HEK293 (cell line): Measurements from ENCODE around the gene PPP1R18.

ENCODE experiments used
- CTCF ChIA-PET: fragments of 350-600 bp; formaldehyde crosslinking; extraction: SDS; loops from one replicate; lab custom pipeline; 2021; ENCODE audit warnings: antibody characterized with exemption; lab: Yijun Ruan, JAX
- POLR2A ChIA-PET: fragments of 300-600 bp; formaldehyde crosslinking; extraction: SDS; loops from one replicate; lab custom pipeline; 2020; ENCODE audit warnings: antibody characterized with exemption, inconsistent platforms; lab: Yijun Ruan, JAX
- H3K27ac ChIP-seq: fragments of 200-500 bp; sonication (Bioruptor generic); 2 replicates; pipeline ENCODE4 v1.5.1; 2014; ENCODE audit warnings: low read depth, low read length, control low read depth, inconsistent platforms; ENCODE audit errors: extremely low read depth
- H3K36me3 ChIP-seq, 2 experiments: fragments of 200-500 bp in 1 of 2; sonication (Bioruptor generic) in 1 of 2; 1 replicate in 1 of 2; 2 replicates in 1 of 2; pipeline ENCODE4 v1.5.1; 2014 to 2017; ENCODE audit warnings: inconsistent platforms in 2 of 2, low read length in 2 of 2; ENCODE audit not compliant: control insufficient read depth in 2 of 2, insufficient read depth in 1 of 2
- H3K4me1 ChIP-seq: fragments of 200-500 bp; sonication (Bioruptor generic); 2 replicates; pipeline ENCODE4 v1.5.1; 2014; ENCODE audit warnings: mild to moderate bottlenecking, low read length, inconsistent platforms; ENCODE audit not compliant: control insufficient read depth, insufficient read depth
- H3K4me3 ChIP-seq: 2 replicates; pipeline ENCODE4 v1.5.1; 2011; ENCODE audit warnings: low read depth, mild to moderate bottlenecking, control low read depth, low read length, moderate library complexity
- H3K9me3 ChIP-seq: fragments of 200-500 bp; sonication (Bioruptor generic); 2 replicates; pipeline ENCODE4 v1.5.1; 2014; ENCODE audit warnings: low read depth, low read length, inconsistent platforms; ENCODE audit not compliant: control insufficient read depth, insufficient read depth
- GLI2 ChIP-seq: fragments of 450-650 bp; formaldehyde crosslinking; IDR thresholded peaks from 2 replicates; pipeline ENCODE4; 2017; ENCODE audit warnings: missing biosample characterization, missing genetic modification characterization, low read depth, borderline replicate concordance
- GLIS2 ChIP-seq: fragments of 450-650 bp; formaldehyde crosslinking; IDR thresholded peaks from 2 replicates; pipeline ENCODE4 v1.5.1; 2016; ENCODE audit warnings: missing biosample characterization, missing genetic modification characterization
- HOXA7 ChIP-seq: sonication (generic); formaldehyde crosslinking; IDR thresholded peaks from 2 replicates; pipeline ENCODE4 v1.8.1; 2022; ENCODE audit warnings: missing genetic modification reagents, borderline replicate concordance
- HOXD13 ChIP-seq: sonication (generic); formaldehyde crosslinking; IDR thresholded peaks from 2 replicates; pipeline ENCODE4 v1.8.0; 2022; ENCODE audit warnings: missing genetic modification reagents, borderline replicate concordance
- ZBTB21 ChIP-seq: fragments of 450-650 bp; formaldehyde crosslinking; IDR thresholded peaks from 2 replicates; pipeline ENCODE4 v1.5.1; 2017; ENCODE audit warnings: missing biosample characterization, missing genetic modification characterization
- ZBTB44 ChIP-seq: fragments of 450-650 bp; IDR thresholded peaks from 2 replicates; pipeline ENCODE4 v1.5.1; 2018; ENCODE audit warnings: missing biosample characterization, mild to moderate bottlenecking, missing genetic modification characterization
- ZNF10 ChIP-seq: fragments of 450-650 bp; formaldehyde crosslinking; IDR thresholded peaks from 2 replicates; pipeline ENCODE4 v1.5.1; 2017; ENCODE audit warnings: missing biosample characterization, missing genetic modification characterization
- ZNF121 ChIP-seq: fragments of 450-650 bp; formaldehyde crosslinking; IDR thresholded peaks from 2 replicates; pipeline ENCODE4 v1.5.1; 2016; ENCODE audit warnings: missing biosample characterization, missing genetic modification characterization
- ZNF133 ChIP-seq: fragments of 450-650 bp; formaldehyde crosslinking; IDR thresholded peaks from 2 replicates; pipeline ENCODE4 v1.5.1; 2016; ENCODE audit warnings: missing biosample characterization, missing genetic modification characterization
- ZNF19 ChIP-seq: fragments of 450-650 bp; formaldehyde crosslinking; IDR thresholded peaks from 2 replicates; pipeline ENCODE4; 2016; ENCODE audit warnings: missing biosample characterization, missing genetic modification characterization, low read depth
- ZNF2 ChIP-seq: fragments of 450-650 bp; formaldehyde crosslinking; IDR thresholded peaks from 2 replicates; pipeline ENCODE4 v1.5.1; 2016; ENCODE audit warnings: missing biosample characterization, missing genetic modification characterization
- ZNF202 ChIP-seq: fragments of 450-650 bp; formaldehyde crosslinking; IDR thresholded peaks from 2 replicates; pipeline ENCODE4 v1.5.1; 2016; ENCODE audit warnings: missing biosample characterization, missing genetic modification characterization, borderline replicate concordance
- ZNF292 ChIP-seq: fragments of 450-650 bp; formaldehyde crosslinking; IDR thresholded peaks from 2 replicates; pipeline ENCODE4 v1.5.1; 2016; ENCODE audit warnings: low read depth, missing biosample characterization, missing genetic modification characterization, borderline replicate concordance
- ZNF311 ChIP-seq: fragments of 450-650 bp; formaldehyde crosslinking; IDR thresholded peaks from 2 replicates; pipeline ENCODE4 v1.5.1; 2017; ENCODE audit warnings: missing biosample characterization, missing genetic modification characterization, borderline replicate concordance
- ZNF341 ChIP-seq: fragments of 450-650 bp; formaldehyde crosslinking; IDR thresholded peaks from 2 replicates; pipeline ENCODE4; 2016; ENCODE audit warnings: low read depth, missing biosample characterization, missing genetic modification characterization
- ZNF488 ChIP-seq: fragments of 450-650 bp; formaldehyde crosslinking; IDR thresholded peaks from 2 replicates; pipeline ENCODE4 v1.5.1; 2016; ENCODE audit warnings: missing biosample characterization, missing genetic modification characterization
- ZNF548 ChIP-seq: fragments of 450-650 bp; formaldehyde crosslinking; IDR thresholded peaks from 2 replicates; pipeline ENCODE4 v1.5.1; 2016; ENCODE audit warnings: missing biosample characterization, missing genetic modification characterization
- ZNF560 ChIP-seq: fragments of 450-650 bp; formaldehyde crosslinking; IDR thresholded peaks from 2 replicates; pipeline ENCODE4 v1.5.1; 2017; ENCODE audit warnings: missing biosample characterization, missing genetic modification characterization, borderline replicate concordance
- ZNF561 ChIP-seq: fragments of 450-650 bp; IDR thresholded peaks from 2 replicates; pipeline ENCODE4 v1.5.1; 2018; ENCODE audit warnings: missing biosample characterization, missing genetic modification characterization, borderline replicate concordance
- ZNF585B ChIP-seq: fragments of 450-650 bp; formaldehyde crosslinking; IDR thresholded peaks from 2 replicates; pipeline ENCODE4 v1.5.1; 2016; ENCODE audit warnings: missing biosample characterization, missing genetic modification characterization
- ZNF621 ChIP-seq: fragments of 450-650 bp; formaldehyde crosslinking; IDR thresholded peaks from 2 replicates; pipeline ENCODE4 v1.5.1; 2017; ENCODE audit warnings: missing biosample characterization, missing genetic modification characterization
- ZNF747 ChIP-seq: fragments of 450-650 bp; formaldehyde crosslinking; IDR thresholded peaks from 2 replicates; pipeline ENCODE4 v1.5.1; 2016; ENCODE audit warnings: missing biosample characterization, missing genetic modification characterization
- ZNF768 ChIP-seq: fragments of 450-650 bp; formaldehyde crosslinking; IDR thresholded peaks from 2 replicates; pipeline ENCODE4 v1.5.1; 2018; ENCODE audit warnings: missing biosample characterization, mild to moderate bottlenecking, missing genetic modification characterization
- ZNF777 ChIP-seq: fragments of 450-650 bp; formaldehyde crosslinking; IDR thresholded peaks from 2 replicates; pipeline ENCODE4 v1.5.1; 2017; ENCODE audit warnings: missing biosample characterization, missing genetic modification characterization, borderline replicate concordance
- ZNF792 ChIP-seq: fragments of 450-650 bp; formaldehyde crosslinking; IDR thresholded peaks from 2 replicates; pipeline ENCODE4 v1.5.1; 2016; ENCODE audit warnings: missing biosample characterization, missing genetic modification characterization
- ZSCAN5A ChIP-seq: fragments of 450-650 bp; formaldehyde crosslinking; IDR thresholded peaks from 2 replicates; pipeline ENCODE4 v1.5.1; 2016; ENCODE audit warnings: missing biosample characterization, missing genetic modification characterization
- TF ChIP-seq, protein P1 (sequence below): fragments of 450-650 bp; formaldehyde crosslinking; IDR thresholded peaks from 2 replicates; pipeline ENCODE4 v1.5.1; 2016; ENCODE audit warnings: missing biosample characterization, missing genetic modification characterization
- TF ChIP-seq, protein P2 (sequence below): fragments of 450-650 bp; formaldehyde crosslinking; IDR thresholded peaks from 2 replicates; pipeline ENCODE4; 2016; ENCODE audit warnings: missing biosample characterization, missing genetic modification characterization
- TF ChIP-seq, protein P3 (sequence below): fragments of 450-650 bp; formaldehyde crosslinking; IDR thresholded peaks from 2 replicates; pipeline ENCODE4 v1.5.1; 2016; ENCODE audit warnings: missing biosample characterization, missing genetic modification characterization

The PPP1R18 gene

GRCh38 chr6:30722280-30723112, 36.1 kb upstream of the PPP1R18 start:
- POLR2A ChIA-PET: interaction anchor here (0.6 to 10.1 kb wide), 18 partner anchors 8 to 125 kb away, joined by 3 to 235 read pairs (median 7); partner anchors contain the start of genes DHX16, FLOT1 and NRM
- peak overlapping the region; percentile 87 for H3K4me3 ChIP-seq
- no peaks in the 10 kb centered on the region for H3K9me3 ChIP-seq
- CTCF ChIA-PET: interaction anchor here (0.5 to 18.7 kb wide), 59 partner anchors 9 to 365 kb away, joined by 3 to 692 read pairs (median 4); partner anchors contain the start of genes DHX16, MRPS18B, NRM and PPP1R10
- peaks cover 6% of the 10 kb centered on the region for H3K4me1 ChIP-seq
- H3K27ac ChIP-seq: peak overlapping the region; percentile 93
- H3K36me3 ChIP-seq: peaks cover 15 to 49% of the 10 kb centered on the region in 2 experiments
- TF ChIP-seq ZNF585B (no peak), HOXA7 (CRISPR knock-in tag) (no peak), ZNF311 (tag by site-specific recombination) (no peak), ZNF341 (tag by site-specific recombination) (no peak), ZNF121 (tag by site-specific recombination) (no peak), GLI2 (tag by site-specific recombination) (no peak), ZNF202 (tag by site-specific recombination) (no peak), ZNF10 (tag by site-specific recombination) (peak; percentile 14; the same call in 1 of the 2 replicates), ZNF133 (tag by site-specific recombination) (no peak), GLIS2 (tag by site-specific recombination) (peak; percentile 69), ZNF792 (tag by site-specific recombination) (no peak), ZNF777 (tag by site-specific recombination) (no peak), ZNF560 (no peak), ZBTB21 (tag by site-specific recombination) (no peak), HOXD13 (no peak), ZNF2 (tag by site-specific recombination) (0 out of 2 replicates have a peak, but pooled peaks have one; percentile 45), ZNF548 (tag by site-specific recombination) (no peak), ZNF768 (tag by site-specific recombination) (no peak), ZBTB44 (tag by site-specific recombination) (no peak), ZNF561 (tag by site-specific recombination) (peak; percentile 70; the same call in 1 of the 2 replicates), ZNF292 (tag by site-specific recombination) (no peak), ZSCAN5A (tag by site-specific recombination) (no peak), ZNF621 (no peak), ZNF747 (tag by site-specific recombination) (no peak), ZNF488 (tag by site-specific recombination) (no peak), ZNF19 (tag by site-specific recombination) (no peak)
- TF ChIP-seq, protein P1, sequence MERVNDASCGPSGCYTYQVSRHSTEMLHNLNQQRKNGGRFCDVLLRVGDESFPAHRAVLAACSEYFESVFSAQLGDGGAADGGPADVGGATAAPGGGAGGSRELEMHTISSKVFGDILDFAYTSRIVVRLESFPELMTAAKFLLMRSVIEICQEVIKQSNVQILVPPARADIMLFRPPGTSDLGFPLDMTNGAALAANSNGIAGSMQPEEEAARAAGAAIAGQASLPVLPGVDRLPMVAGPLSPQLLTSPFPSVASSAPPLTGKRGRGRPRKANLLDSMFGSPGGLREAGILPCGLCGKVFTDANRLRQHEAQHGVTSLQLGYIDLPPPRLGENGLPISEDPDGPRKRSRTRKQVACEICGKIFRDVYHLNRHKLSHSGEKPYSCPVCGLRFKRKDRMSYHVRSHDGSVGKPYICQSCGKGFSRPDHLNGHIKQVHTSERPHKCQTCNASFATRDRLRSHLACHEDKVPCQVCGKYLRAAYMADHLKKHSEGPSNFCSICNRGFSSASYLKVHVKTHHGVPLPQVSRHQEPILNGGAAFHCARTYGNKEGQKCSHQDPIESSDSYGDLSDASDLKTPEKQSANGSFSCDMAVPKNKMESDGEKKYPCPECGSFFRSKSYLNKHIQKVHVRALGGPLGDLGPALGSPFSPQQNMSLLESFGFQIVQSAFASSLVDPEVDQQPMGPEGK: peak; percentile 66
- TF ChIP-seq, protein P2, sequence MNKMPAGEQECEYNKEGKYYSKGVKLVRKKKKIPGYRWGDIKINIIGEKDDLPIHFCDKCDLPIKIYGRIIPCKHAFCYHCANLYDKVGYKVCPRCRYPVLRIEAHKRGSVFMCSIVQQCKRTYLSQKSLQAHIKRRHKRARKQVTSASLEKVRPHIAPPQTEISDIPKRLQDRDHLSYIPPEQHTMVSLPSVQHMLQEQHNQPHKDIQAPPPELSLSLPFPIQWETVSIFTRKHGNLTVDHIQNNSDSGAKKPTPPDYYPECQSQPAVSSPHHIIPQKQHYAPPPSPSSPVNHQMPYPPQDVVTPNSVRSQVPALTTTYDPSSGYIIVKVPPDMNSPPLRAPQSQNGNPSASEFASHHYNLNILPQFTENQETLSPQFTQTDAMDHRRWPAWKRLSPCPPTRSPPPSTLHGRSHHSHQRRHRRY (tag by site-specific recombination): no peak
- TF ChIP-seq, protein P3, sequence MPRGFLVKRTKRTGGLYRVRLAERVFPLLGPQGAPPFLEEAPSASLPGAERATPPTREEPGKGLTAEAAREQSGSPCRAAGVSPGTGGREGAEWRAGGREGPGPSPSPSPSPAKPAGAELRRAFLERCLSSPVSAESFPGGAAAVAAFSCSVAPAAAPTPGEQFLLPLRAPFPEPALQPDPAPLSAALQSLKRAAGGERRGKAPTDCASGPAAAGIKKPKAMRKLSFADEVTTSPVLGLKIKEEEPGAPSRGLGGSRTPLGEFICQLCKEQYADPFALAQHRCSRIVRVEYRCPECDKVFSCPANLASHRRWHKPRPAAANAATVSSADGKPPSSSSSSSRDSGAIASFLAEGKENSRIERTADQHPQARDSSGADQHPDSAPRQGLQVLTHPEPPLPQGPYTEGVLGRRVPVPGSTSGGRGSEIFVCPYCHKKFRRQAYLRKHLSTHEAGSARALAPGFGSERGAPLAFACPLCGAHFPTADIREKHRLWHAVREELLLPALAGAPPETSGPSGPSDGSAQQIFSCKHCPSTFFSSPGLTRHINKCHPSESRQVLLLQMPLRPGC (tag by site-specific recombination): no peak
